IMR-90 (cell line): Measurements from ENCODE around the gene AGO3. TPM values are rescaled to one million over a fixed set of nuclear protein-coding genes. Genes with fewer than 3 reads are reported as not detected.

Experiments used
- ATAC-seq: fragments of 200-7000 bp; cut with Tn5 transposase; 2 replicates; pipeline ENCODE4 v1.9.1; 2020; ENCODE audit warnings: low read depth, mild to moderate bottlenecking, moderate library complexity
- BruUV-seq: library from RNA; stranded (reverse); fragments of 400-500 nt; replicated peaks from 2 replicates; lab custom pipeline; 2021; lab: Mats Ljungman, UMichigan
- CTCF ChIA-PET: fragments of 300-600 bp; formaldehyde crosslinking; extraction: SDS; loops from one replicate; lab custom pipeline; 2021; ENCODE audit warnings: antibody characterized with exemption; lab: Yijun Ruan, JAX
- POLR2A ChIA-PET: fragments of 300-600 bp; sonication (Branson Sonifier 250); formaldehyde crosslinking; loops from one replicate; lab custom pipeline; 2022; ENCODE audit warnings: antibody characterized with exemption; ENCODE audit not compliant: unreplicated experiment; lab: Charles Lee
- DNase-seq: peaks from one replicate; pipeline ENCODE4 v3.0.0; 2013
- H2AFZ ChIP-seq: replicated peaks from 2 replicates; pipeline ENCODE3; 2013; ENCODE audit warnings: low read length, mild to moderate bottlenecking; ENCODE audit not compliant: poor library complexity
- H2AK5ac ChIP-seq: 2 replicates; pipeline ENCODE4 v1.6.1; 2013; ENCODE audit warnings: low read depth, low read length, inconsistent platforms
- H2AK9ac ChIP-seq: replicated peaks from 2 replicates; pipeline ENCODE3; 2013; ENCODE audit warnings: mild to moderate bottlenecking, low read depth, low read length, moderate library complexity; ENCODE audit not compliant: poor library complexity
- H2BK120ac ChIP-seq: 2 replicates; pipeline ENCODE4 v1.6.1; 2013; ENCODE audit warnings: low read depth, low read length, inconsistent platforms
- H2BK15ac ChIP-seq: 3 replicates; pipeline ENCODE4 v1.6.1; 2013; ENCODE audit warnings: low read depth, low read length, inconsistent platforms
- H2BK20ac ChIP-seq: 2 replicates; pipeline ENCODE4 v1.6.1; 2013; ENCODE audit warnings: low read depth, mild to moderate bottlenecking, inconsistent platforms, low read length, moderate library complexity
- H2BK5ac ChIP-seq: 2 replicates; pipeline ENCODE4 v1.6.1; 2013; ENCODE audit warnings: mild to moderate bottlenecking, low read depth, low read length, inconsistent platforms; ENCODE audit not compliant: poor library complexity, severe bottlenecking
- H3K14ac ChIP-seq: replicated peaks from 2 replicates; pipeline ENCODE4 v1.6.1; 2013; ENCODE audit warnings: low read depth, low read length, inconsistent platforms
- H3K18ac ChIP-seq: 2 replicates; pipeline ENCODE4 v1.6.1; 2013; ENCODE audit warnings: low read depth, low read length, control low read depth
- H3K23ac ChIP-seq: 2 replicates; pipeline ENCODE4 v1.6.1; 2013; ENCODE audit warnings: low read depth, low read length, inconsistent platforms
- H3K27ac ChIP-seq: 2 replicates; pipeline ENCODE4 v1.5.1; 2013; ENCODE audit warnings: mild to moderate bottlenecking, control low read depth, low read length; ENCODE audit not compliant: insufficient read depth
- H3K27me3 ChIP-seq: 2 replicates; pipeline ENCODE4 v1.6.1; 2013; ENCODE audit warnings: low read length; ENCODE audit not compliant: control insufficient read depth, insufficient read depth
- H3K36me3 ChIP-seq: 2 replicates; pipeline ENCODE4 v1.6.1; 2013; ENCODE audit warnings: low read length, mixed read lengths; ENCODE audit not compliant: control insufficient read depth, insufficient read depth
- H3K4ac ChIP-seq: 2 replicates; pipeline ENCODE4 v1.6.1; 2013; ENCODE audit warnings: low read depth, low read length, inconsistent platforms
- H3K4me1 ChIP-seq: 2 replicates; pipeline ENCODE4 v1.6.1; 2013; ENCODE audit warnings: low read length, mixed read lengths; ENCODE audit not compliant: control insufficient read depth, insufficient read depth
- H3K4me2 ChIP-seq: 2 replicates; pipeline ENCODE4 v1.6.1; 2013; ENCODE audit warnings: low read depth, mild to moderate bottlenecking, control low read depth, low read length, moderate library complexity
- H3K4me3 ChIP-seq: 2 replicates; pipeline ENCODE4 v1.5.1; 2013; ENCODE audit warnings: low read depth, mild to moderate bottlenecking, control low read depth, low read length, moderate library complexity; ENCODE audit not compliant: insufficient read depth
- H3K56ac ChIP-seq: 2 replicates; pipeline ENCODE4 v1.6.1; 2013; ENCODE audit warnings: low read length, inconsistent platforms; ENCODE audit not compliant: insufficient read depth; ENCODE audit errors: extremely low read depth
- H3K79me1 ChIP-seq, 2 experiments: 2 replicates each; pipeline ENCODE4 v1.6.1; 2013; ENCODE audit warnings: low read length in 2 of 2, inconsistent platforms in 1 of 2, low read depth in 1 of 2
- H3K9ac ChIP-seq: 2 replicates; pipeline ENCODE4 v1.6.1; 2013; ENCODE audit warnings: low read depth, low read length, control low read depth
- H3K9me1 ChIP-seq: 2 replicates; pipeline ENCODE4 v1.6.1; 2013; ENCODE audit warnings: low read length, inconsistent platforms; ENCODE audit not compliant: insufficient read depth
- H3K9me3 ChIP-seq: 2 replicates; pipeline ENCODE4 v1.6.1; 2013; ENCODE audit warnings: low read length; ENCODE audit not compliant: control insufficient read depth, insufficient read depth
- H4K20me1 ChIP-seq: 2 replicates; pipeline ENCODE4 v1.6.1; 2013; ENCODE audit warnings: low read length, inconsistent platforms; ENCODE audit not compliant: insufficient read depth
- H4K5ac ChIP-seq: 2 replicates; pipeline ENCODE4 v1.6.1; 2013; ENCODE audit warnings: mild to moderate bottlenecking, low read depth, low read length, control low read depth
- H4K8ac ChIP-seq, 2 experiments: 2 replicates each; pipeline ENCODE4 v1.6.1; 2013; ENCODE audit warnings: low read depth in 2 of 2, low read length in 2 of 2, control low read depth in 1 of 2, inconsistent platforms in 1 of 2
- H4K91ac ChIP-seq: 2 replicates; pipeline ENCODE4 v1.6.1; 2013; ENCODE audit warnings: low read depth, low read length, inconsistent platforms; ENCODE audit not compliant: insufficient read depth
- BHLHE40 ChIP-seq: fragments of 150-350 bp; IDR thresholded peaks from 2 replicates; pipeline ENCODE4 v1.6.1; 2016; ENCODE audit warnings: mild to moderate bottlenecking, low read depth, low read length
- CEBPB ChIP-seq: IDR thresholded peaks from 2 replicates; pipeline ENCODE4 v1.6.1; 2012; ENCODE audit warnings: low read depth, low read length, improper control_type of control experiment
- CHD1 ChIP-seq: IDR thresholded peaks from 2 replicates; pipeline ENCODE4 v1.6.1; 2012; ENCODE audit warnings: low read depth, low read length, improper control_type of control experiment
- CTCF ChIP-seq: conservative IDR thresholded peaks from 2 replicates; pipeline ENCODE4 v1.5.1; 2012; ENCODE audit warnings: mild to moderate bottlenecking, low read depth, low read length, improper control_type of control experiment
- ELK1 ChIP-seq: fragments of 150-350 bp; IDR thresholded peaks from 2 replicates; pipeline ENCODE4 v1.6.1; 2016; ENCODE audit warnings: low read depth, mild to moderate bottlenecking, low read length, moderate library complexity, borderline replicate concordance
- FOS ChIP-seq: fragments of 150-350 bp; IDR thresholded peaks from 2 replicates; pipeline ENCODE4 v1.6.1; 2016; ENCODE audit warnings: low read depth, low read length
- MAZ ChIP-seq: IDR thresholded peaks from 2 replicates; pipeline ENCODE4 v1.6.1; 2012; ENCODE audit warnings: low read depth, mild to moderate bottlenecking, low read length, improper control_type of control experiment, moderate library complexity, borderline replicate concordance
- NFE2L2 ChIP-seq: fragments of 150-350 bp; IDR thresholded peaks from 2 replicates; pipeline ENCODE4 v1.6.1; 2016; ENCODE audit warnings: low read depth, mild to moderate bottlenecking, low read length
- POLR2A ChIP-seq: IDR thresholded peaks from 2 replicates; pipeline ENCODE4 v1.6.1; 2012; ENCODE audit warnings: mild to moderate bottlenecking, low read depth, low read length
- RAD21 ChIP-seq: IDR thresholded peaks from 2 replicates; pipeline ENCODE4 v1.6.1; 2012; ENCODE audit warnings: low read length, improper control_type of control experiment
- RCOR1 ChIP-seq: IDR thresholded peaks from 2 replicates; pipeline ENCODE4 v1.6.1; 2012; ENCODE audit warnings: mild to moderate bottlenecking, low read length, improper control_type of control experiment; ENCODE audit not compliant: insufficient replicate concordance
- RFX5 ChIP-seq: IDR thresholded peaks from 2 replicates; pipeline ENCODE4 v1.8.0; 2012; ENCODE audit warnings: low read depth, mild to moderate bottlenecking, low read length, moderate library complexity
- SMC3 ChIP-seq: fragments of 150-350 bp; IDR thresholded peaks from 2 replicates; pipeline ENCODE4 v1.6.1; 2016; ENCODE audit warnings: low read depth, mild to moderate bottlenecking, antibody characterized with exemption, low read length, moderate library complexity
- WGBS, 2 experiments: methylation state at CpG; one replicate each; pipeline versions ENCODE4 v1.1.5 to v1.1.7; 2013; ENCODE audit warnings: missing lambda C conversion rate in 2 of 2; ENCODE audit not compliant: insufficient read length in 1 of 2; ENCODE audit errors: extremely low coverage in 2 of 2; 5-methylcytosine and 5-hydroxymethylcytosine counted together
- dilution Hi-C: fragments of 300-500 bp; cut with HindIII; formaldehyde crosslinking; loops from one replicate; pipeline ENCODE4 v1.14.3; 2018; ENCODE audit warnings: low sequenced_read_pairs; ENCODE audit not compliant: unreplicated experiment
- in situ Hi-C: fragments of 300-500 bp; cut with MboI; formaldehyde crosslinking; loops from 3 replicates; pipeline ENCODE4 v1.14.3; 2019; ENCODE audit warnings: low sequenced_read_pairs, inconsistent platforms, mixed read lengths
- intact Hi-C: fragments of 100-400 bp; cut with micrococcal nuclease; formaldehyde crosslinking; loops from 2 replicates; pipeline ENCODE4 v1.10.0; 2022
- polyA plus RNA-seq, 3 experiments: library from polyadenylated mRNA; depleted of rRNA; stranded (reverse); fragments of >200 nt; gene quantifications; 2 replicates each; pipeline ENCODE4 v1.2.3, GENCODE V29; 2012; ENCODE audit warnings: low replicate concordance in 1 of 3
- total RNA-seq: library from RNA; depleted of rRNA; stranded (reverse); fragments of >200 nt; gene quantifications from 2 replicates; pipeline ENCODE4 v1.2.3, GENCODE V29; 2012

The AGO3 gene
- total and polyA plus RNA-seq, 2 of the 4 experiments (the other 2 are of a cell fraction), result 8.9 to 25.6 TPM

- H3K4ac ChIP-seq, result no peak overlapping the region
- intact Hi-C loops, result no loop called here
- H3K14ac ChIP-seq, result no peak overlapping the region
- no peak overlapping the region for H2BK120ac ChIP-seq
- no peak overlapping the region for H2AFZ ChIP-seq
- no peak overlapping the region for H3K27ac ChIP-seq
- H3K18ac ChIP-seq, result no peak overlapping the region
- H3K9me1 ChIP-seq, result no peaks in the 10 kb centered on the region
- WGBS, 2 experiments, result no CpG with 5 or more reads among the region's 5 CpGs
- ATAC-seq (no peak), DNase-seq (no peak)
- no peak overlapping the region for H4K8ac ChIP-seq
- H3K4me2 ChIP-seq, result no peak overlapping the region
- H3K36me3 ChIP-seq, result peaks cover 13% of the 10 kb centered on the region
- no peak overlapping the region for H2BK5ac ChIP-seq
- no peaks in the 10 kb centered on the region for H3K79me1 ChIP-seq
- no peak overlapping the region for H3K9ac ChIP-seq
- H4K5ac ChIP-seq, result no peak overlapping the region
- TF ChIP-seq FOS (no peak), RFX5 (no peak), ELK1 (no peak), SMC3 (no peak), NFE2L2 (no peak), MAZ (no peak), CTCF (no peak), POLR2A (no peak), RCOR1 (no peak), RAD21 (no peak), CEBPB (no peak), BHLHE40 (no peak), CHD1 (no peak)
- H2AK5ac ChIP-seq, result no peak overlapping the region
- H2BK20ac ChIP-seq, result no peak overlapping the region
- no peak overlapping the region for H3K56ac ChIP-seq
- H3K4me3 ChIP-seq, result no peak overlapping the region
- in situ Hi-C loops, result no loop called here
- no peaks in the 10 kb centered on the region for H4K20me1 ChIP-seq
- H4K91ac ChIP-seq, result no peak overlapping the region
- ChIA-PET CTCF (interaction anchor here (0.6 kb wide), 1 partner anchor 11 kb away, joined by 3 read pairs; no protein-coding TSS in a partner anchor), POLR2A (no interaction called here)
- no peak overlapping the region for H2BK15ac ChIP-seq
- dilution Hi-C loops, result no loop called here
- no peaks in the 10 kb centered on the region for H3K9me3 ChIP-seq
- H3K23ac ChIP-seq, result no peak overlapping the region
- H2AK9ac ChIP-seq, result no peak overlapping the region
- no peaks in the 10 kb centered on the region for H3K4me1 ChIP-seq
- BruUV-seq, result no TSS peak
- no peaks in the 10 kb centered on the region for H3K27me3 ChIP-seq
Measured at GRCh38 chr1:36023098-36023769, 92.3 kb downstream of the AGO3 start.
